Uterus (tissue), 2 donors: ENCODE measurements around the gene IPPK.

Experiments used
- CTCF ChIP-seq, 4 experiments: fragments of 200-600 bp in 2 of 4; fragments of 450-650 bp in 2 of 4; sonication (generic) in 2 of 4; IDR thresholded peaks; one replicate each; pipeline ENCODE4 v1.5.1; 2016 to 2019; ENCODE audit warnings: antibody characterized with exemption in 4 of 4, mild to moderate bottlenecking in 2 of 4, moderate library complexity in 1 of 4
- POLR2A ChIP-seq, 2 donors: fragments of 450-650 bp; IDR thresholded peaks; one replicate each; pipeline ENCODE4 v1.6.1; 2016; ENCODE audit warnings: antibody characterized with exemption in 2 of 2, mild to moderate bottlenecking in 1 of 2, moderate library complexity in 1 of 2

- no peak for TF ChIP-seq CTCF (IDR thresholded peaks at IDR 0.05)
- TF ChIP-seq POLR2A (IDR thresholded peaks at IDR 0.05) = no peak
Observed at GRCh38 chr9:92685022-92685421, 15.1 kb upstream of the IPPK start.
